GM19467 (cell line): ENCODE data around the gene BASP1.
A peak's percentile ranks its signal among the peaks of the same experiment; 100 is the strongest.

ENCODE experiments used
- ATAC-seq: cut with Tn5 transposase; IDR thresholded peaks from one replicate; pipeline ENCODE4 v1.9.1; 2021; ENCODE audit warnings: mild to moderate bottlenecking, moderate library complexity; ENCODE audit not compliant: unreplicated experiment

Gene BASP1, protein sequence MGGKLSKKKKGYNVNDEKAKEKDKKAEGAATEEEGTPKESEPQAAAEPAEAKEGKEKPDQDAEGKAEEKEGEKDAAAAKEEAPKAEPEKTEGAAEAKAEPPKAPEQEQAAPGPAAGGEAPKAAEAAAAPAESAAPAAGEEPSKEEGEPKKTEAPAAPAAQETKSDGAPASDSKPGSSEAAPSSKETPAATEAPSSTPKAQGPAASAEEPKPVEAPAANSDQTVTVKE

GRCh38 chr5:17217493-17218352 lies at the start of gene BASP1:
BASP1 (plus strand) TSS chr5:17217631; CDS start chr5:17275217, 57,586 bp downstream.
- ATAC-seq, result peak; percentile 38

- no peak for ATAC-seq
These were observed 47.9 kb upstream of the BASP1 start for GRCh38 chr5:17169507-17169906.

- ATAC-seq, result no peak
These were observed 44.6 kb upstream of the BASP1 start for GRCh38 chr5:17172791-17173190.

DNA sequence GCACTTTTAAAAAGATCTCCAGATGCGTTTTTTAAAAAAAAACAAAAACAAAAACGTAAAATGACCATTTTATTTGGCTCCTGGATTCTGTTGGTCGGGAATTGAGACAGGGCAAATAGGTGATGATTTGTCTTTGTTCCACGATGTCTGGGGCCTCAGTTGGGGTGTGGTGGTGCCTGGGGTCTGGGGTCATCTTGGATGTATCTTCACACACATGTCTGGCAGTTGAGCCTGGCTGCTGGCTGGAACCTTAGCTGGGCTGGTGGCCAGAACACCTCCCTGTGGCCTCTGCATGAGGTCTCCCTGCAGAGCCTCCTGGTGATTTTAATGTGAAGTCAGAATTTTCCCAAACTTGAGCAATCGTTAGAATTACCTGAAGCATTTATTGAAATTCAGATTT lies 42.5 kb upstream of the BASP1 start:
- no peak for ATAC-seq

DNA sequence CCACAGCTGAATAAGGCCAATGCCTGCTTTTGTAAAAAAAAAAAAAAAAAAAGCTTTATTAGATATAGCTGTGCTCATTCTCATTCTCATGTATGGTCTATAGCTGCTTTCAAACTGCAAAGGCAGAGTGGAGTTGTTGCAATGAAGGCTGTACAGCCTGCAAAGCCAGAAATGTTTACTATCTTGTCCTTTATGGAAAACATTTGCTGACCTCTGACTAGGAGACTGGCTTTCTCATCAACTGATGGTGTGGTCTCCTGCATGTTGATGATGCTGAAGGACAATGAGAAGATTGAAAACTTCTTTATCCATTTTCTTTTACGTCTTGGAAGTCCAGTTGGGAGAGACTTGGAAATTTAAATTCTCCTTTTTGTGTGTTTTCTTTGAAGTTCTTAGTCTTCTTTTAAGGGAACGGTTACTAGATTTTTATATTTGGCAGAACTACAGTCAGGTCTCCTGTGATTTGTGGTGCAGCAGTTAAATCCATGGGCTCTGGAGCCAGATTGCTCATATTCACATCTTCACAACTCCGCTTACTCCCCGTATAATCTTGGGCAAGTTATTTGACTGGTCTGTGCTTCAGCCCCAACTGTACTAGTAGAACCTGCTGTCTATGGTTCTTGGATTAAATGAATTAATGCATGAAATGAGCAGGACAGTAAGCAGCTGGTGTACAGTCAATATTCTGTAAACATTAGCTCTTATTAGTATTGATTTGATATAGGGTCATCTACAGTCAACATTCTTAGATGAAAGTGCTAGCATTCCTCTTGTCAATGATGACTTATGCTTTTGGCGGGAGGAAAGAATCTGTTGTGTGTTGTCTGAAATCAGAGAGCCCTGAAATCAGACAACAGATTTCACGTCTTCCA lies 39.7 kb upstream of the BASP1 start:
- ATAC-seq, result no peak

GRCh38 chr5:17178373-17178675 lies 39.1 kb upstream of the BASP1 start:
- ATAC-seq, result no peak

GRCh38 chr5:17180330-17180843 lies 37.0 kb upstream of the BASP1 start:
- no peak for ATAC-seq

DNA sequence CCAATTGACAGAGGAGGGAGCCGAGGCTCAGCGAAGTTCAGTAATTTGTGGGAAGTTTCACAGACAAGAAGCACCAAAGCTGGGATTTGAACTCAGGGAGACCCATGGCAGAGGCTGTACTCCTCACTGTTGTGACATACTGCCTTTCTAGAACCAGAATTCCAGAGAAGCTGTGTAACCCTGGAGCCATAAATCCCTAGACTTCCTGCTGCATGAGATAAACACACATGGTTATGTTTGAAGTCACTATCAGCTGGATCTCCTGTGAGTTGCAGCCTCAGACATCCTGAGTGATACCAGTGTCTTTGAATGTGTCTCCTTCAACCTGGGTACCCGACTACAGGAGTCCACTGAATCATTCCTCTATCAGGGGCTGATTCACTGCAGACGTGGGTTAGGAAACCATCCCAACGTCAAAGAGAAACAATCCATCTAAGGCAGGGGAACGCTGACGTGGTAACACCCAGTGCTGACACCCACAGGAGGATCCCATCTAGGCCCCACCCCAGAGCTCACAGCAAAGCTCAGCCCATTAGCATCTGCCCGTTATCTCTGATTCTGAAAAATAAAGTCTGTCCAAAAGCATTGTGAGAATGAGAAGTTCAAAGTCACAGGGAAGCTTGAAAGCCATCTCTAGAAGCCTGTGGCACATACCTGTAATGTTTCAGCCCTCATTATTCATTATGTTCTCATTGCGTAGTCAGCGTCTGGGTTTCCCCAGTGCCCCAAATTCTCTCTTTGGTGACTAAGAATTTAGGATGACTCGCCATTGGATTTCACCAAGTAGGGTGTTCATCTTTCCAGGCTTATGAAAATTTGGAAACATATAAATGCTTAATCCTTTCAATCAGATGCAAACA lies 36.3 kb upstream of the BASP1 start:
- ATAC-seq, result no peak

GRCh38 chr5:17182494-17182893 lies 34.9 kb upstream of the BASP1 start:
- ATAC-seq, result no peak

GRCh38 chr5:17182981-17183380 lies 34.5 kb upstream of the BASP1 start:
- no peak for ATAC-seq

GRCh38 chr5:17183831-17184230 lies 33.6 kb upstream of the BASP1 start:
- no peak for ATAC-seq

DNA sequence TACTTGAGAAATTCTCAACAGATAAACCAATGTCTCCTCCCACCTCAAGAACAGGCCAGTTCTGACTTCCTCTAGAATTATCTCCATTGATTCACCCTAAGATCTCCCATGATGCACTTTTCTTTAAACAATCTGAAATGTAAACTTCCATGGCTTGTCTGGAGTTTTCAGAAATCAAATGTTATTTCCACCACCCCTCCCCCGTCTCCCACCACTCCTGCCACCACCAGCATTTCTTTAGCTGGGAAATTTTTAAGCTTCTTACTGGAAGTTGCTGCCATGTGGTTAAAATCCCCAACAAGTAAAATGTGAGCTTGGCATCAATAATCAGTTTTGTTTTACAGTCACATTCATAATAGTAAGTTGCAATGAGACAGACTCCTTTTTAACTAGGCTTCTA lies 32.8 kb upstream of the BASP1 start:
- no peak for ATAC-seq

DNA sequence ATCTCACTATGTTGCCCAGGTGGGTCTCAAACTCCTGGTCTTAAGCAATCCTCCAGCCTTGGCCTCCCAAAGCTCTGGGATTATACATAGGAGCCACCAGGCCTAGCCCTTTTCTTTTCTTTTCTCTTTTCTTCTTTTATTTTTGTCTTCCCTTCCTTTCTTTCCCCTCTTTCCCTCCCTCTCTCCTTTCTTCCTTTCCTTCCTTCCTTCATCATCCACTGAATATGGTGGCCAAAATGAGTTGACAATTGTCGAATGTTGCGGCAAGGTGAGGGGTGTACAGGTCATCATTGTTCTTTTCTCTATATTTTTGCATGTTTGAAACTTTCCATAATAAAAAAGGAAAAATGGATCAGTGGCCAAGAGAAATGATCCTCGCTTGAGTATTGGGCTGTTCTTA lies 32.1 kb upstream of the BASP1 start:
- ATAC-seq, result no peak

DNA sequence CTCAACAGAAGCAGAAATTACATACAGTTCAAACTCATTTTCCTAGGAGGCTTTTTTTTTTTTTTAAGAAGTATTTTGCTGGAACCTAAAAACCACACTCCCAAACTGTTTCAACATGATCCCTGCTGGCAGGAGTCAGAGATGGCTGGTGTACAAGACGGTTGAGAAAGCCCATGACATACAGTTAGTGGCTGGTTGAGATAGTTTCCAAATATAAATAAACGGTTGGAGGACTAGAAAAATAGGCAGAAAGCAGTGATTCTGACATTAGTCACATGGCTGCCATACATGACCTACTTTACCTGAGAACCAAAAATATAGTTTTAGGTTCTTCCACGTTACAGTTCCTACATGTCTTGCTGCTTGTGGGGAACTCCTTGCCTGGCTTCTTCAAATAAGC lies 31.7 kb upstream of the BASP1 start:
- ATAC-seq, result no peak

DNA sequence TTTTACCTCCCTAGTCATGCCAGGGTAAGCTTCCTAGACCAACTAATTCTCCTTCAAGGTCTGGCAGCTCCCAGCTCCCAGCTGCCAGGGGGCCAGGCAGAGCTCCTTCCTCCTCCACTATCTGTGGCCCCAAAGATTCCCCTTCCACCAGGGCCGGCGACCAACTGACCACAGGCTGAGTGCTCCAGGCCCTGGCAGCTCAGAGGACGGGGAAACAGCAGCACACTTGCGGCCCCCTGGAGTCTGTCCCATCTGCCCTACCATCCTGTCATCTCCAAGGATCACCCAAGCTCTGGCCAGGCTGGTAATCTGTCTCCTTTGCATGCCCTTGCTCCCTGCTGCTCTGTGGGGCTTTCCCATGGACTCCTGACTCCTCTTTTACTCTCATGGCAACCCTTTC lies 31.2 kb upstream of the BASP1 start:
- ATAC-seq, result no peak

DNA sequence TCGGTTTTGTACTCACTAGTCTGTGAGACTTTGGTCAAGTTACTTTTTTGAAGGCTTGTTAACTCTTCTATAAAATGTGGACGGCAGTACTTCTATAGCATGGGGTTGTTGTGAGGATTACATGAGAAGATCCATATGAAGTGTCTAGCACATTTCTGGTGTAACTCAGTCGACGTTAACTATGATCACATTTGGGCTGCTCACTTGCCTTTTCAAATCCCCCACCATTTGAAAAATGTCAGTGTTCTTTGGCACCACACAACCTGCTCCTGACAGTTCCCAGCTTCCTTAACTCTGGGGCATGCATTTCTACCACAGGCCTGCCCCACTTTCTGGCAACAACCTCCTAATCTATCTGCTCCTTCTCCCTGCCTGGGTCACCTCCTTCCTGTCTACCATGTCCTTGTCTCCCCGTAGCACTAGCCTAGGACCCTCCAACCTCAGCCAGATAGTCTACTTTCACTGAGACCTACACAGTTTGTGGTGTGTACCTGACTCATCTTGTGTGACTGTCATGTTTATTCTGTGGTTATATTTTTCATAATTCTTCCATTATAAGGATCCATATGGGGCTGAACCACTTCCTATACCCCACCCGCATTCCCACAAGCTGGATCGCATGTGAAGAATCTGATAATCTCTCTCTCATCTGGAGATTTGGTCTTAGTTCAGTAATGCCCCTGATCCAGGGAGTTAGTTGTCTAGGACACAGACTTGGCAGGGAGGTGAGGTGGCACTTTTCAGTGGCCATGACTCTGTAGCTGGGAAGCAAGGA lies 30.2 kb upstream of the BASP1 start:
- ATAC-seq, result no peak

DNA sequence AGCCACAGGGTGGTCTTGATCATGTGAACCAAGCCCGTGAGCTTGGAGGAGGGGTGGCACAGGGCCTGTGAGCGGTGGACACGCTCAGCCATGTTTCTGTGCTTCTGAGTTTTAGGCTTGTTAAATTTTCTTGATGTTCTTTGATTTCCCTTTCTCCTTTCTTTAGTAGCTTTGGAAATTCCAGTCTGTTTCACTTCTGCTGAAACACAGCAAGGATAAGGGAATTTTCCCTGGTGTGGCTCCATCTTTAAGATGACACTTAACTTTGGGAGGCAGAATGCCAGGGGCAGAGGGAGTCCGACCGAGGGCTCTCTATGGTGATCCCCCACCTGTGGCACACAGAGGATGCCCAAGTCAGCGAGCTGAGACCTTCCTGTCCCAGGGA lies 29.7 kb upstream of the BASP1 start:
- ATAC-seq, result no peak

GRCh38 chr5:17189381-17190036 lies 27.9 kb upstream of the BASP1 start:
- peak; percentile 63 for ATAC-seq

DNA sequence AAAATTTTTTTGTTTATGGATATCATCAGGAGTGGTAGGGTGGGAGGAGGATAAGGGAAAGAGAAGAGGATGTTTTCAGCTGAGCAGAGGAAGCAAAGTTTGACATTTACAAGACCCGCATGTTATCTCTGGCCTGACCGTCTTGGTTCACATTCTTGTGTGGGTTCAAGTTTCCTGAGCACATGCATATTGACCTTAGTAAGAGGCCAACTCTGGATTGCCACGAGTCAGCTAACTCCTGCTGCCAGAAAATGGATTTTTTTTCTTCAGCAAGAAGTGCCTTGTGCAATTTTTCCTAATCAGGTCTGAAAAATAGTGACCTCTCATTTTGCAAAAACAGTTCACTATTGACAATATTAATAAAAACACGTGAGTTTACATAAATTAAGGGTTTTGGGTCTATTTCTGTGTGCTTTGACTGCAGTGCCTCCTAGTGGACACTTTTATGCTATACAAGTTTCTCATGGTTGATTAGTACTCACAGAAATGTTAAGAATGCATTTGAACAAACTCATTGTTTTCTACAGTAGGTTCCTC lies 27.1 kb upstream of the BASP1 start:
- no peak for ATAC-seq
